OCI-LY7 (cell line): Measurements from ENCODE around the gene RTN4.

Experiments used
- EZH2phosphoT487 ChIP-seq: fragments of 200-600 bp; sonication (generic); IDR thresholded peaks from 2 replicates; pipeline ENCODE4 v1.6.1; 2018; ENCODE audit warnings: low read depth, borderline replicate concordance, mild to moderate bottlenecking, mixed run types, antibody characterized with exemption, low read length, moderate library complexity, mixed read lengths
- TF ChIP-seq, protein P1 (sequence below): fragments of 200-600 bp; sonication (generic); conservative IDR thresholded peaks from 2 replicates; pipeline ENCODE4 v1.5.1; 2014; ENCODE audit warnings: mild to moderate bottlenecking, antibody characterized with exemption, low read length, moderate library complexity, mixed read lengths

DNA sequence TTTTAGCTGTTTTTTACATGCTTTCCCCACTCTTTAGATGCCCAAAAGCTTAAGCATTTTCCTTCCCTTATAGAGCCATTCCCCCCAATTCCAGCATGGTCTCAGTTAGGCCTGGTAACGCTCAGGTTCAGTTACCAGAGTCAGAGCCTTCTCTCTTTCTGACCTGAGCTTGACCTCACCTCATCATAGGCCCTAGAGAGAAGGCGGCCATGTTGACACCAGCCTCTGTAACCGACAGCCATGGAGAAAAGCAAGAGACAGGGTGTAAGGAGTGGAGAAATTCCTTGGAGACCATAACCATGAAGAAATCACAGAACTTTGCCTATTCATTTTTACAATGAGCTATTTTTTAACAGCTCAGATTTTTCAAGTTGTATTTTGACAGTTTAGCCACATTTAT, 99.4 kb downstream of the RTN4 start:
- TF ChIP-seq, protein P1, sequence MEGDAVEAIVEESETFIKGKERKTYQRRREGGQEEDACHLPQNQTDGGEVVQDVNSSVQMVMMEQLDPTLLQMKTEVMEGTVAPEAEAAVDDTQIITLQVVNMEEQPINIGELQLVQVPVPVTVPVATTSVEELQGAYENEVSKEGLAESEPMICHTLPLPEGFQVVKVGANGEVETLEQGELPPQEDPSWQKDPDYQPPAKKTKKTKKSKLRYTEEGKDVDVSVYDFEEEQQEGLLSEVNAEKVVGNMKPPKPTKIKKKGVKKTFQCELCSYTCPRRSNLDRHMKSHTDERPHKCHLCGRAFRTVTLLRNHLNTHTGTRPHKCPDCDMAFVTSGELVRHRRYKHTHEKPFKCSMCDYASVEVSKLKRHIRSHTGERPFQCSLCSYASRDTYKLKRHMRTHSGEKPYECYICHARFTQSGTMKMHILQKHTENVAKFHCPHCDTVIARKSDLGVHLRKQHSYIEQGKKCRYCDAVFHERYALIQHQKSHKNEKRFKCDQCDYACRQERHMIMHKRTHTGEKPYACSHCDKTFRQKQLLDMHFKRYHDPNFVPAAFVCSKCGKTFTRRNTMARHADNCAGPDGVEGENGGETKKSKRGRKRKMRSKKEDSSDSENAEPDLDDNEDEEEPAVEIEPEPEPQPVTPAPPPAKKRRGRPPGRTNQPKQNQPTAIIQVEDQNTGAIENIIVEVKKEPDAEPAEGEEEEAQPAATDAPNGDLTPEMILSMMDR: no peak
- TF ChIP-seq EZH2phosphoT487: no peak
